ENCODE results near the gene TNPO3. TPM values are rescaled to one million over a fixed set of nuclear protein-coding genes. Genes with fewer than 3 reads are reported as not detected.

TNPO3 gene
- total and polyA plus RNA-seq, 10 of the 15 experiments (the other 5 are each of a cell fraction or from before 2014, with no cell fraction given), result 17.6 to 91.8 (median 65.9) TPM

GRCh38 chr7:128937271-128937646, 117.7 kb downstream of the TNPO3 start:
- ChIA-PET SMC1A (ENCODE audit: uncharacterized antibody, unreplicated experiment) (interaction anchor here (0.7 to 3.1 kb wide), 7 partner anchors 18 to 154 kb away, joined by 3 to 11 read pairs (median 5); no protein-coding TSS in a partner anchor), RAD21 (ENCODE audit: unreplicated experiment) (interaction anchor here (0.7 to 2.5 kb wide), 7 partner anchors 14 to 154 kb away, joined by 3 to 8 read pairs (median 4); no protein-coding TSS in a partner anchor), CTCF (interaction anchor here (1.1 to 2.4 kb wide), 6 partner anchors 22 to 155 kb away, joined by 3 to 10 read pairs (median 4); no protein-coding TSS in a partner anchor), POLR2A (interaction anchor here (0.7 to 2.3 kb wide), 11 partner anchors 18 to 211 kb away, joined by 3 to 7 read pairs (median 4); no protein-coding TSS in a partner anchor)
- FAIRE-seq (no peak), ATAC-seq (peak; percentile 0; the same call in 2 of the 3 replicates), DNase-seq (ENCODE audit: low read depth, low spot score) (no peak)
- under 1% methylated on average over 17 of the region's 17 CpGs for WGBS (ENCODE audit: insufficient coverage, insufficient replicate concordance, low lambda C conversion rate, missing lambda C conversion rate)
- in situ Hi-C loops (cut with MboI) (no loop called here), intact Hi-C loops (cut with micrococcal nuclease; ENCODE audit: unreplicated experiment) (loop anchor here (10.0 kb wide), 2 partner anchors 208 to 678 kb away; partner anchors contain the start of genes NRF1 and TSPAN33)
- peaks cover 83% of the 10 kb centered on the region for H3K79me2 ChIP-seq (ENCODE audit: control insufficient read depth, insufficient read depth, low read length)
- no peaks in the 10 kb centered on the region for H3K9me3 ChIP-seq (replicated peaks; ENCODE audit: control insufficient read depth, insufficient read depth, low read length)
- H2AFZ ChIP-seq (ENCODE audit: control insufficient read depth, low read depth, low read length), result peak overlapping the region; percentile 62; the same call in 1 of the 2 replicates
- no peak for TF ChIP-seq RFX5 (IDR thresholded peaks at IDR 0.05; ENCODE audit: low read depth, low read length)
- peak; percentile 44; the same call in 1 of the 2 replicates for TF ChIP-seq MXI1 (IDR thresholded peaks at IDR 0.05; ENCODE audit: low read depth, low read length)
- peak; percentile 19; the same call in 1 of the 2 replicates for TF ChIP-seq NBN (IDR thresholded peaks at IDR 0.05)
- peak; percentile 75; the same call in 1 of the 2 replicates for TF ChIP-seq MLLT1 (IDR thresholded peaks at IDR 0.05)
- peak; percentile 33 for TF ChIP-seq LARP7 (IDR thresholded peaks at IDR 0.05)
- peak; percentile 91 for TF ChIP-seq HDGF (IDR thresholded peaks at IDR 0.05)
- TF ChIP-seq CEBPB (IDR thresholded peaks at IDR 0.05; ENCODE audit: borderline replicate concordance in 1 of 2, low read depth in 2 of 2, low read length in 2 of 2), result no peak
- TF ChIP-seq POLR2AphosphoS5 (IDR thresholded peaks at IDR 0.05; ENCODE audit: low read length), result 0 out of 2 replicates have a peak, but pooled peaks have one; percentile 26
- BruUV-seq (replicated peaks), result no TSS peak
- H3K4me1 ChIP-seq (ENCODE audit: control insufficient read depth, insufficient read depth, low read length), result peaks cover 63% of the 10 kb centered on the region
- peaks cover 0 to 2% of the 10 kb centered on the region in 2 experiments; a peak in 2 of 4 replicates for H3K36me3 ChIP-seq (ENCODE audit: control insufficient read depth in 2 of 2, insufficient read depth in 2 of 2, low read length in 1 of 2)
- peak overlapping the region; percentile 96 for H3K27ac ChIP-seq (ENCODE audit: control insufficient read depth, insufficient read depth)
- peak overlapping the region; percentile 98 for H3K4me2 ChIP-seq (ENCODE audit: control insufficient read depth, insufficient read depth)
- H3K9ac ChIP-seq (ENCODE audit: control insufficient read depth, insufficient read depth, low read length), result peak overlapping the region; percentile 97
- peak overlapping the region; percentile 82 for H3K4me3 ChIP-seq
- H4K20me1 ChIP-seq (ENCODE audit: control insufficient read depth, insufficient read depth), result no peaks in the 10 kb centered on the region
- no peaks in the 10 kb centered on the region for H3K27me3 ChIP-seq (replicated peaks in 1 of 2; ENCODE audit: control insufficient read depth in 2 of 2, insufficient read depth in 2 of 2, low read length in 1 of 2)
